GM21723 (cell line): ENCODE measurements around the gene ASTL.

Experiments used
- ATAC-seq: cut with Tn5 transposase; IDR thresholded peaks from one replicate; pipeline ENCODE4 v1.9.1; 2021; ENCODE audit warnings: mild to moderate bottlenecking, moderate library complexity; ENCODE audit not compliant: unreplicated experiment

Gene ASTL

DNA sequence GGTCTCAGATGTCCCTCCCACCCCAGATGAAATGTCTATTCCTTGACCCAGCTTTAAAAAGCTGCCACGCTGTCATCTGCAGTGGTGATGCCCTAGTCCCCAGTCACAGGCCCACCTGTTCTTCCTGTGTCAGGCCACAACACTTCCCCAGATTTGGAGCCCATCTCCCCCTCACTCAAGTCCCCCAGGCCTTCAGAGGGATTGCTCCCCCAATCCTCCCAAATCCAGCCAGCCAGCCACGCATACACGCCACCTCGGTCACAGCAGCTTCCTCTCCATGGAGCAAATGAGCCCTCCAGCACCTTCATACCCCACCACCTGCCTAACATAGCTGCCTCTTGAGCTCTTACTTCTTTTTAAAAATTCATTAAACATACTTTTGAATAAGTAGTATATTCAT, 7.8 kb downstream of the ASTL start:
- no peak for ATAC-seq

- ATAC-seq = no peak
Measured at GRCh38 chr2:96129528-96130120, 8.7 kb downstream of the ASTL start.

DNA sequence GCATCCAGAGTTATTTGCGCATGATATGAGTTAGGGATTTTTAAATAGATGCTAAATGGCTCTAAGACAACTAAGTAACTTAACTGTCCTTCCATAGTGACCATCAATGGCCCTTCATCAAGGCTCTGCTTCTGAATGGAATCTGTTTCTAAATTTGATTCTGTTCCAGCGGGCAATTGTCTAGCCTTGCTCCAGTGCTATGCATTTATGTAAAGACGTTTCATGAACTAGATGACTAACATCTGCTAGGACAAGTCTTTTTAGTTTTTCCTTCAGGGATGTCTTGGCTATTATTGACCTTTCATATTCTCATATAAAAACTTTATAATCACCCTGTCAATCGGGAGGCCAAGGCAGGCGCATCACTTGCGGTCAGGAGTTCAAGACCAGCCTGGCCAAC, 9.8 kb downstream of the ASTL start:
- no peak for ATAC-seq

GRCh38 chr2:96124406-96125265, 13.7 kb downstream of the ASTL start:
- no peak for ATAC-seq

DNA sequence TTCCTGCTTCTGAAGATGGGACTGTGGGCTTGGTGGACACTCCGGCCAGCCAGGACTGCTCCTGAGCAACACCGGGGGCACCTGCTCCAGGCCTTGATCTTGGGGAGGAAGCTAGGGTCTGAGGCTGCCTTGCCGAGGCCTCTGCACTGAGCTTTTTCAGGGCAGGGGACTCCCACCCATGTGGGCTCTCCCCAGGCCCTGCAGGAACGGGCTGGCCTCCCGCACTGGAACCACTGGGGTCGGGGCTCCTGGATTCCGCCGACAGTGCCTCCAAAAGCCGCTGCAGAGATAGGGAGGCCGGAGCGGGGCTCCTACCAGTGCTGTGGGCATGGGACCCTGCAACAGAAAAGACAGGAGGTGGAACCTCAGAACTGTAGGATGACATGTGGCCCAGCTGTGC, 14.4 kb downstream of the ASTL start:
- ATAC-seq = no peak

GRCh38 chr2:96123290-96123689, 15.0 kb downstream of the ASTL start:
- no peak for ATAC-seq

GRCh38 chr2:96122391-96122790, 15.9 kb downstream of the ASTL start:
- ATAC-seq = no peak

- no peak for ATAC-seq
Measured at GRCh38 chr2:96121414-96121813, 16.9 kb downstream of the ASTL start.

- ATAC-seq = no peak
Measured at GRCh38 chr2:96120991-96121390, 17.3 kb downstream of the ASTL start.

DNA sequence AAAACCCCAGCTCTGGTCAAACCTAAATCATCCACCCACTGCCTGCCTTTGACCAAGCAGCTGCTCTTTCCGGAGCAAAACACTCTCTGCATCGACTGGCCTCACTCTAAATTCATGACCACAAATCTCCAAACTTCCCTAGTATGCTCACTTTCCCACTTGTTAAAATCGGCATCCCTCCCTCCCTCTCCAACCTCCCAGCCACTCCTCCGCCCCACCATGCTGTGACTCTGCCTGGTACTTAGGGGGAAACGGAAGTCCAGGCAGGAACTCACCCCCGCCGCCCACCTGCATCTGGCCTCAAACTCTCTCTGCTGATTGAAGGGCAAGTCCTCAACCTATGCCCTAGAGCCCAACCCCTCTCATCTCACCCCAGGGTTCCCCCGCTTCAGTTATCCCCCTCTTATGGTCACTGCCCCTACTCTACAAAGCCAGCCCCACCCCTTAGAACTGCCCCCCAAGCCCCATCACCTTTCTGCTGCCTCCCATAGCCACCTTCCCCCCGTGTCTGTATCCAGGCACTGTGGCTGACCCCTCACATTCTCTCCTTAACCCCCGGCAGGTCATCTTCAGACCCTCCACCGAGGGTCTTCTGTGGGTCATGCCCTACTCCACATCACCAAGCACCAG, 18.1 kb downstream of the ASTL start:
- ATAC-seq = no peak

GRCh38 chr2:96119389-96119751, 18.9 kb downstream of the ASTL start:
- no peak for ATAC-seq

GRCh38 chr2:96118698-96119388, 19.5 kb downstream of the ASTL start:
- no peak for ATAC-seq

GRCh38 chr2:96117701-96118588, 20.4 kb downstream of the ASTL start:
- ATAC-seq = no peak

DNA sequence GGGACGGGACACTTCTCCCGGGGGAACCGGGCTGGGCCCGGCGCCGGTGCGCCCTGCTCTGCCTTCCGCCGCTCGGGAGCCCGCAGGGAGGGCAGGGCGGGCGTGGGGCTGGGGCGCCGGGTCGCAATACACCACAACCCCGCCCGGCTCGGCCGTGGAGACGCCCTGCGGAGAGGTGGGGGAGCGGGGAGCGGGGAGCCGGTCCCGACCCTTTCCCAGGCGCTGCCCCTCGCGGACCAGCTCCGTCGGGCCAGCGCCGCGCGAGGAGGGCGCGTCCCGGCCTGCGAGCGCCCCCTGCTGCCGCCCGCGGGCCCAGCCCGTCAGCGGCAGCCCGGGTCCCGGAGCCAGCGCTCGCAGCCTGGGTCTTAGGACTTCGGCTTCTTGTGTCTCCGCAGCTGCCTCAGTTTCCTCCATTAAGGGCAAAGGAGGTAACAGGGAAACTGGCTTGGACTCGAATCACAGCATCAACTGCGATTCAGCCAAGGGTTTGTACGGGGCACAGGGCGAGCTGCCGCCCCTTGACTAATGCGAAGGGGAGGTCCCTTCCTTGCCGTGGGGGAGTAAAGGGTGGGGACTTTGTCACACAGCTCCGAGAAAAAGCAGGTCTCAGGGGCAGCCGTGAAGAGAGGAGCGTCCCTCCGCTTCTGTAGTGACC, 21.3 kb downstream of the ASTL start:
- peak; percentile 73 for ATAC-seq

DNA sequence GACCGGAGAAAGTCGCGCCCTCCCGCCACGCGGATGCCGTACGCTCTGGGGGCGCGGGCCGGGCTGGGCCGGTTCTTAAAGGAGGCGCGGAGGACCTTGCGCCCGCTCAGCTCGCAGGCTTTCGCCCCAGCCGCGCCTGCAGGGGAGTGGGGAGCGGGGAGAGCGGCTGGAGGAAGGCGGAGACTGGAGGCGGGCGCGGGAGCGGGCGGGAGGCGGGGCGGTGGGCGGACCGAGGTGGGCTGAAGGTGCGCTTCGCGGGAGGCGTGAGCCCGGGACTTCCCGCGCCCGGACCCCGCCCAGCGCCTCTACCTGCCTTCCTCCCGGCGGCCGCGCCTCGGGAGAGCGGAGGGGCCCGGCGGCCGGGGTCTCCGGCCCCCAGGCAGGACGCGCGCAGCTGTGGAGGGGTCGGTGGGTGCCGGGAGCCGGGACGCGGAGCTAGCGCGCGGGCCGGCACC, 21.9 kb downstream of the ASTL start, which contains the start of gene ADRA2B:
ADRA2B (minus strand) TSS at position 148 of the 455 bp plus-strand sequence. CDS start 422 bp downstream, outside the sequence.
- ATAC-seq = peak; percentile 60

DNA sequence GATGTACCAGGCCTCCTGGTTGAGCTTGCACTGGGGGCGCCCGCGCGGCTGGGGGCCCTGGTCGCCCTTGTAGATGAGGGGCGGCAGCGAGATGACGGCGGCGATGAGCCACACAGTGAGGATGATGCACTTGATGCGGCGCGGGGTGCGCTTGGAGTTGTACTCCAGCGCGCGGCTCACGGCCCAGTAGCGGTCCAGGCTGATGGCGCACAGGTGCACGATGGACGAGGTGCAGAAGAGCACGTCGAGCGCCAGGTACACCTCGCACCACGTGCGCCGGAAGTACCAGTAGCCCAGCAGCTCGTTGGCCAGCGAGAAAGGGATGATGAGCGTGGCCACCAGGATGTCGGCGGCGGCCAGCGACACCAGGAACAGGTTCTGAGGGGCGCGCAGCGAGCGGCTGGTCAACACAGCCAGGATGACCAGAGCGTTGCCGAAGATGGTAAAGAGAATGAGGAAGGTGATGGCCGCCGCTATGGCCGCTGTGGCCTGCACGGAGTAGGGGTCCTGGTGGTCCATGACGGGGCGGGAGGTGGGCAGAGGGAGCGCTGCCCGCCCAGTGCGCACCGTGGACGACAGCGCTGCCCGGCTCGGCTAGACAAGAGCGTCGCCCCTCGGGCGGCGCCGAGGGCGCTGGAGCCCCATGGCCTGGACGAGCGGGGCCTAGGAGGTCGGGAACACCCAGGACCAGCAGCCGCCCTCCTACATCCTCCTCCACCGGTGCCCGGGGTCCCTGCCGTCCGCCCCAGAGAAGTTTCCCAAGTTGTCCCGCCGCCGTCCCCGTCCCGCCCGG, 22.5 kb downstream of the ASTL start:
- no peak for ATAC-seq

GRCh38 chr2:96114903-96115581, 23.3 kb downstream of the ASTL start:
- no peak for ATAC-seq

DNA sequence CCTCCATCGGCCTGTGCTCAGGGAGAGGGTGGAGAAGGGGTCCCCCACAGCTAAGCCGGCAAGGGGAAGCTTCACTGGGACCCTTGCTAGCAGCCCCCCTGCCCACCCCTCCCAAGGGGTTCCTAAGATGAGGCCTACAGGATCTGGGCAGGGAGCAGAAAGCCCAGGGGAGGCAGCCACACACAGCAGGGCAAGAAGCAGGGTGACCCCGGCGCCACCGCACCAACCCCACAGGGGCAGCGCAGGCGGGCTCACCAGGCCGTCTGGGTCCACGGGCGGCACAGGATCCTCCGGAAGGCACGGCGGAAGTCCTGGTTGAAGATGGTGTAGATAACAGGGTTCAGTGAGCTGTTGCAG, 23.8 kb downstream of the ASTL start:
- ATAC-seq = no peak

DNA sequence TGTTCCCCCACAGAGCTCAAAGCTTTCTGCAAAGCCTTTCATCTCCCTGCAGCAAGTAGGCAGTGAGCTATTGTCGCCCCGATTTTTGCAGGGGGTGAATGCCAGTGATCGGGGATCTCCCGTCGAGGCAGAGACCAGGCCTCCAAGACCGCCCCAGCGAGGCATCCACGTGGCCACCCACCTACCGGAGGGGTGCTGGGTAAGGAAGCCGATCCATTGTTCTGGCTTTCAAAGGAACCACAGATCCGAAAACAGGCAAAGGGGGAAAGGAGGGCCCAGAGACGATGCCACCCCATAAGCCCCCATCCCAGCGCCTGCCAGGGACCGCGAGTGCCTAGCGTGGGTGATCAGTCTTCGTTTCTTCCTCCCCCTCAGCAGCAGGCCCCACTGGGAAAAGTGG, 24.4 kb downstream of the ASTL start:
- no peak for ATAC-seq
